Osteocyte (in vitro differentiated cells): ENCODE measurements around the gene ROR1. TPM values are rescaled to one million over a fixed set of nuclear protein-coding genes. Genes with fewer than 3 reads are reported as not detected.

Experiments used
- DNase-seq: peaks from one replicate; pipeline ENCODE4 v3.0.0; 2021; ENCODE audit warnings: mixed read lengths; ENCODE audit not compliant: unreplicated experiment; ENCODE audit errors: extremely low spot score
- H3K27ac Mint-ChIP-seq: one replicate; pipeline ENCODE4 v1.8.0; 2021; ENCODE audit warnings: mild to moderate bottlenecking, mixed read lengths; ENCODE audit not compliant: unreplicated experiment
- H3K27me3 Mint-ChIP-seq: one replicate; pipeline ENCODE4 v1.8.0; 2021; ENCODE audit warnings: mixed read lengths; ENCODE audit not compliant: unreplicated experiment
- H3K36me3 Mint-ChIP-seq: one replicate; pipeline ENCODE4 v1.8.0; 2021; ENCODE audit warnings: mixed read lengths; ENCODE audit not compliant: unreplicated experiment
- H3K4me1 Mint-ChIP-seq: one replicate; pipeline ENCODE4 v1.8.0; 2021; ENCODE audit warnings: mixed read lengths; ENCODE audit not compliant: unreplicated experiment
- H3K4me3 Mint-ChIP-seq: one replicate; pipeline ENCODE4 v1.8.0; 2021; ENCODE audit warnings: mild to moderate bottlenecking, moderate library complexity, mixed read lengths; ENCODE audit not compliant: unreplicated experiment
- H3K9me3 Mint-ChIP-seq: one replicate; pipeline ENCODE4 v1.8.0; 2021; ENCODE audit warnings: mixed read lengths; ENCODE audit not compliant: unreplicated experiment
- total RNA-seq: library from RNA; stranded (reverse); gene quantifications from 2 replicates; pipeline ENCODE4 v1.2.1, GENCODE V29; 2021
- TF ChIP-seq, protein P1 (sequence below): fragments of 200-600 bp; sonication (generic); IDR thresholded peaks from 2 replicates; pipeline ENCODE4 v1.5.0; 2021; ENCODE audit warnings: antibody characterized with exemption, mild to moderate bottlenecking, moderate library complexity

Gene ROR1
- total RNA-seq, 1 donor from 2014 or later: 20.6 TPM

GRCh38 chr1:64065571-64065970 lies 291.8 kb downstream of the ROR1 start:
- TF ChIP-seq, protein P1, sequence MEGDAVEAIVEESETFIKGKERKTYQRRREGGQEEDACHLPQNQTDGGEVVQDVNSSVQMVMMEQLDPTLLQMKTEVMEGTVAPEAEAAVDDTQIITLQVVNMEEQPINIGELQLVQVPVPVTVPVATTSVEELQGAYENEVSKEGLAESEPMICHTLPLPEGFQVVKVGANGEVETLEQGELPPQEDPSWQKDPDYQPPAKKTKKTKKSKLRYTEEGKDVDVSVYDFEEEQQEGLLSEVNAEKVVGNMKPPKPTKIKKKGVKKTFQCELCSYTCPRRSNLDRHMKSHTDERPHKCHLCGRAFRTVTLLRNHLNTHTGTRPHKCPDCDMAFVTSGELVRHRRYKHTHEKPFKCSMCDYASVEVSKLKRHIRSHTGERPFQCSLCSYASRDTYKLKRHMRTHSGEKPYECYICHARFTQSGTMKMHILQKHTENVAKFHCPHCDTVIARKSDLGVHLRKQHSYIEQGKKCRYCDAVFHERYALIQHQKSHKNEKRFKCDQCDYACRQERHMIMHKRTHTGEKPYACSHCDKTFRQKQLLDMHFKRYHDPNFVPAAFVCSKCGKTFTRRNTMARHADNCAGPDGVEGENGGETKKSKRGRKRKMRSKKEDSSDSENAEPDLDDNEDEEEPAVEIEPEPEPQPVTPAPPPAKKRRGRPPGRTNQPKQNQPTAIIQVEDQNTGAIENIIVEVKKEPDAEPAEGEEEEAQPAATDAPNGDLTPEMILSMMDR: no peak
- H3K4me3 Mint-ChIP-seq: no peak overlapping the region
- no peaks in the 10 kb centered on the region for H3K9me3 Mint-ChIP-seq
- H3K27me3 Mint-ChIP-seq: no peaks in the 10 kb centered on the region
- no peak for DNase-seq
- no peaks in the 10 kb centered on the region for H3K36me3 Mint-ChIP-seq
- no peak overlapping the region for H3K27ac Mint-ChIP-seq
- H3K4me1 Mint-ChIP-seq: peaks cover 33% of the 10 kb centered on the region

- Mint-ChIP-seq H3K27me3 (no peaks in the 10 kb centered on the region), H3K4me1 (peaks cover 13% of the 10 kb centered on the region), H3K4me3 (no peak overlapping the region), H3K36me3 (no peaks in the 10 kb centered on the region), H3K9me3 (no peaks in the 10 kb centered on the region), H3K27ac (no peak overlapping the region)
- TF ChIP-seq, protein P1: no peak
- no peak for DNase-seq
Measured at GRCh38 chr1:64072089-64072793, 298.4 kb downstream of the ROR1 start.

GRCh38 chr1:64073705-64074104 lies 299.9 kb downstream of the ROR1 start:
- Mint-ChIP-seq H3K27ac (no peak overlapping the region), H3K36me3 (no peaks in the 10 kb centered on the region), H3K4me3 (no peak overlapping the region), H3K27me3 (no peaks in the 10 kb centered on the region), H3K9me3 (no peaks in the 10 kb centered on the region), H3K4me1 (peaks cover 13% of the 10 kb centered on the region)
- TF ChIP-seq, protein P1: no peak
- DNase-seq: no peak

DNA sequence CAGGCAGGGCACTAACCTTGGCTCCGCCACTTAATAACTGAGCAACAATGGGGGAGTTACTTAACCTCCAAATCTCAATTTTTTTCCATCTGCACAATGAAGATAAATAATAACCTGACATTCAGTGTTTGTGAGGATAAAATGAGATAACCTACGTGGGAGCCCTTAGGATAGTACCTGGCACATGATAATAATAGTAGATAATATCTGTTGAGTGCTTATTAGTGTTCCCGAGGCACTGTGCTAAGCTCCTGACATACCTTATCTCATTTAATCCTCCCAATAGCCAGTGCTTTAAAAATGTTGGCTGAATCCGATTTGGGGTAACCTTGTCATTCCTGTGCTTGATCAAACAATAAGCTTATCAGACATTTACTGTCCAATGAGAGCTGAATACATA lies 300.9 kb downstream of the ROR1 start:
- H3K9me3 Mint-ChIP-seq: no peaks in the 10 kb centered on the region
- H3K4me3 Mint-ChIP-seq: no peak overlapping the region
- H3K4me1 Mint-ChIP-seq: peaks cover 9% of the 10 kb centered on the region
- no peaks in the 10 kb centered on the region for H3K36me3 Mint-ChIP-seq
- TF ChIP-seq, protein P1: no peak
- no peaks in the 10 kb centered on the region for H3K27me3 Mint-ChIP-seq
- H3K27ac Mint-ChIP-seq: no peak overlapping the region
- DNase-seq: no peak

DNA sequence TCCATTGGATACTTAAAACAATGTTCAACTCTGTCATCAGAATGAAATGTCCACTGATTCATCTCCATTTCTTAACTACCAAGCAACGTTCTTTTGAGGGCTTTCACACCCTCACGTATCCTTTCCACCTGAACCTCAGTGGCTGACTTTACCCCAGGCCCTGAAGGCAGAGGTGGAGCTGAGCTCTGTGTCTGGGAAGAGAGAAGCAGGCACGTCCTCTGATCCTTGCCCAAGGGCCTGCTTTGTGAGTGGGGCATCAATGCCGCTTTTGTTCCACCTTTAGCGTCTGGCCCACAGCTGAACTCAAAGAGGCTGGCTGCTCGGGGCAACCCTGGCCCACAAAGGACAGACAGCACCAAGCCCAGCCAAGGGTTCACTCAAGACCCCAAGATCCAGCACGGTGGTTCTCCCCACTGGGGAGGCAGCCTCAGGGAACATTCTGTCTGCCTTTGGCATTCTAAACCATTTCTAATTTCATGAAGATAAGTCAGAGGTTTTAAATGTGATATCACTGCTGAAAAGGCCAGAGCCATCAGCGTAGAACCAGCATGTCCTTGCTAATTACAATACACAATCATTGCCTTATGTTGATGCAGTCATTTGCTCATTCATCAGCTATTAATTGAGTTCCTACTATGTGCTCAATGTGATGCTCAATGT lies 303.6 kb downstream of the ROR1 start:
- Mint-ChIP-seq H3K27ac (no peak overlapping the region), H3K36me3 (no peaks in the 10 kb centered on the region), H3K27me3 (no peaks in the 10 kb centered on the region), H3K9me3 (no peaks in the 10 kb centered on the region), H3K4me1 (peaks cover 16% of the 10 kb centered on the region), H3K4me3 (no peak overlapping the region)
- TF ChIP-seq, protein P1: no peak
- DNase-seq: no peak
